GM19328 (cell line): ENCODE results near the gene DRAM1.
"Not testable (repeated sequence)": the region's sequence is repeated elsewhere in the genome, so short reads cannot be mapped to it uniquely, and the experiment has no call there.

Experiments
- ATAC-seq: cut with Tn5 transposase; IDR thresholded peaks from one replicate; pipeline ENCODE4 v1.9.1; 2021; ENCODE audit warnings: mild to moderate bottlenecking, moderate library complexity; ENCODE audit not compliant: unreplicated experiment

DRAM1 gene

GRCh38 chr12:101876861-101877805 lies at the start of gene DRAM1:
DRAM1 (plus strand) TSS chr12:101877580; CDS start chr12:101877790, 210 bp downstream.
- peak; percentile 89 for ATAC-seq

GRCh38 chr12:101828463-101829196 lies 48.8 kb upstream of the DRAM1 start:
- no peak for ATAC-seq

GRCh38 chr12:101829639-101830366 lies 47.6 kb upstream of the DRAM1 start:
- ATAC-seq: peak; percentile 1

- peak; percentile 88 for ATAC-seq
Measured at GRCh38 chr12:101830367-101831325, 46.7 kb upstream of the DRAM1 start, which contains the start of gene GNPTAB. GNPTAB (minus strand) TSS chr12:101830959; CDS start chr12:101830675, 284 bp downstream.

GRCh38 chr12:101832030-101832429 lies 45.4 kb upstream of the DRAM1 start:
- ATAC-seq: no peak

GRCh38 chr12:101838628-101839323 lies 38.6 kb upstream of the DRAM1 start:
- ATAC-seq: no peak

- no peak for ATAC-seq
Measured at GRCh38 chr12:101839324-101840283, 37.8 kb upstream of the DRAM1 start.

- no peak for ATAC-seq
Measured at GRCh38 chr12:101841069-101841468, 36.3 kb upstream of the DRAM1 start.

- no peak for ATAC-seq
Measured at GRCh38 chr12:101845137-101845711, 32.2 kb upstream of the DRAM1 start.

- ATAC-seq: no peak
Measured at GRCh38 chr12:101847325-101847724, 30.1 kb upstream of the DRAM1 start.

- no peak for ATAC-seq
Measured at GRCh38 chr12:101850199-101850598, 27.2 kb upstream of the DRAM1 start.

- no peak for ATAC-seq
Measured at GRCh38 chr12:101852998-101853397, 24.4 kb upstream of the DRAM1 start.

- peak; percentile 55 for ATAC-seq
Measured at GRCh38 chr12:101854747-101855146, 22.6 kb upstream of the DRAM1 start.

GRCh38 chr12:101855364-101855884 lies 22.0 kb upstream of the DRAM1 start:
- ATAC-seq: no peak

- ATAC-seq: no peak
Measured at GRCh38 chr12:101855976-101856375, 21.4 kb upstream of the DRAM1 start.

- ATAC-seq: not testable (repeated sequence)
Measured at GRCh38 chr12:101856614-101857013, 20.8 kb upstream of the DRAM1 start.

GRCh38 chr12:101857043-101857558 lies 20.3 kb upstream of the DRAM1 start:
- ATAC-seq: no peak
